Measurements from ENCODE around the gene CNFN.

Gene CNFN

DNA sequence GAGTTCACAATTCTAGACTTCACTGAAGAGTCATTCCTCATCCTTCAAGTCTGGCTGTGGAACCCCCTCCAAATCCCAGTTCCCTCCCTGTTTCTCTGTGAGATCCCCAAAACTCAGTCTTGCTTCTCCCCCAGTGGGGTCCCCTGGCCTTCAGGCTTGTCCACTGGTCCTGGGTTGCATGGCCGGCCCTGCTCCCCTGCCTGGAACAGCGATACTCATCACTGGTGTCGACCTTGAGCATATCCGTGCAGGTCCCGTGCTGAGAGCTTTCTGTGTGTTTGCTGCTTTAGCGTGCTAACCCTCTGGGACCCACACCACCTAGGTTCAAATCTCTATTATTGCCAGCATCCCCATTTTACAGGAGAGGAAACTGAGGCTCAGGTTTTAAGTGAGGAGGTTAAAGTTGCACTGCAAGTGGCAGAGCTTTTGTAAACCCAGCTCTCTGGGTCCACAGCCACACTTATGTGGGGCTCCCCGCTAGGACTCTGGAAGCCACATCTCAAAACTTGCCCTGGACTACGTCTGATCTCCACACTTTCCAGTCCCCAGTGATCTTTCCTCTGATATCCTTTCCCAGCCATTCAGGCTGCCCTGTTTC, 21.6 kb upstream of the CNFN start:
- DNase-seq (ENCODE audit: low read depth, low spot score) = no peak
- H3K27ac ChIP-seq = no peak overlapping the region

DNA sequence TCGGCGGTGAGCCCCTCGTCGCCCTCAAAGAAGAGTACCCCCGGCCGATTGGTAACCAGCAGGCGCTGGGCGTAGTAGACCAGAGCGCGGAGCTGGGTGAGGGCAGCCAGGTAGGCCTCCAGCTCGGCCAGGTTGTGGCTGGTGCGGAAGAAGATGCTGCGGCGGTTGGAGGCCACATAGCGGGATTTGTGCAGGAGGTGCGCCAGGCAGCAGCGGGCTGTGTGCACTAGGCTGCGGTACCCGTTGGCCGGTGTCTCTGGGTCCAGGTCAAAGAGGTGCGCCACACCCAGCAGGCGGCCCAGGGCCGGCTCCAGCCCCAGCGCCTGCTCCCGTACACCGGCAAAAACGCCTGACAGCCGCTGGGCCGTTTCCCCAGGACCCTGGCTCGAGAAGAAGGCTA, 20.3 kb upstream of the CNFN start:
- DNase-seq (ENCODE audit: low read depth, low spot score) = no peak
- H3K27ac ChIP-seq = no peak overlapping the region

DNA sequence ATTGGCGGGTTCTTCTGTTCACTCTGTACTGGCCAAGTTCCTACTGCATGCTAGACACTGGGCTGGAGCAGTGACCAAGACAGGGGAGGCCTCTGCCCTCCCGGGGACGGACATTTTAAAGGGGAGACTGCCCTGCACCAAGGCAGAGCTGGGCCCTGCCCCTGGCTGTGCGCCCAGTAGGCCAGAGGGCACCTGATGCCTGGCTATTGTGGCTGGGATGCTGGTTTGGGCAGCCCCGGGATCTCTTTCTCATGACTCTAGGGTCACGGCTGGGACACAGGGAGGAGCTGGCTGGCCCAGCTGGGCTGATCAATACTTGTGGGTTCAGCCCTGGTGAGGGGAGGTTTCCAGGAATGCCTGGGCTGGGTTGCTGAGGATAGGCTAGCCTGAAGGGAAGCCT, 19.4 kb upstream of the CNFN start:
- DNase-seq (ENCODE audit: low read depth, low spot score) = no peak
- H3K27ac ChIP-seq = no peak overlapping the region

DNA sequence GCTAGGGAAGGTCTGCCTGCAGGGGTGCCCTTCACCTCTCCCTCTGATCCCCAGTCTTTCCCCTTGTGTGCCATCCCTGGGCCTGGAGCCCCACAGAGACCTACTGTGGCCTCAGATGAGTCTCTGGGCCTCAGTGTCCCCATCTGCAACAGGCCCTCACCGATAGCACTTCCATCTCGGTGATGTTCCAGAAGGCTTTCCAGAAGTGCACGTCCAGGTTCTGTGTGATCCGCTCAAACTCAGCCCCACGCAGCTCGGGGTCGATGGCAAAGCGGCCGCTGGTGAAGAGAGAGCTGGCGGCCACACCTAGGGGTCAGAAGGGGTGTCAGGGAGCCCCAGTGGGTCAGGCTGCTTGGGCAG, 17.7 kb upstream of the CNFN start:
- DNase-seq (ENCODE audit: low read depth, low spot score) = no peak
- no peak overlapping the region for H3K27ac ChIP-seq

DNA sequence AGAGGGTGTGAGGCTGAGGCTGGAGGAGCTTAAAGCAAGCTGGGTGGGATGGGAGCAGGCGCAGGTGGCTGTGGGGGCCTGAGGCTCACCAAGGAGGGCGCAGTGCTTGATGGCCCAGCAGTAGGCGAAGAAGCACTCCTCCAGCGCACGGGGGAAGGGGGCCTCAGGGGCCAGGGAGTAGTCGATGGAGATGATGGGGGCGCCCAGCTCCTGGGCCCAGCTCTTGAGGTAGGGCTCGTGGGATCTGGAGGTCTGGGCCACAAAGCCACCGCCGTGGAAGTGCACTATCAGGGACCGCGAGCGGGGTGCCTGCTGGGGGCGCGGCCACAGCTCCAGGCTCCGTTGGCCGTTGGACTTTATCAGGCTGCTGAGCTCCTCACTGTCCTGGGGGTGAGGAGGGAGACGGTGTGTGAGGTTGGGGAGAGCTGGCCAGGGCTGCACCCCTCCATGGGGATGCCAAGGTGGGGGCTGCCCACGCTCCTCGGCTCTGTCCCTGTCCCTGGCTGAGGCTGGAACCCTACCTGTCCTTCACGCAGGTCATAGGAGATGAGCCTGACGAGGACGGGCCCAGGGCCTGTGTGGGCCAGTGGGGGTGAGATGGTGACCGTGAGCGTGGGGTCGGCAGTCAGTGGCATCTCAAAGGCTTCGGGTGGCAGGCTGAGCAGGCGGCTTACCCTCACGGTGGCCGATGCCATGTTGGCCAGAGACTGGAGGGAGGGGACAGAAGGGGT, 17.2 kb upstream of the CNFN start:
- H3K27ac ChIP-seq = no peak overlapping the region
- DNase-seq (ENCODE audit: low read depth, low spot score) = no peak

DNA sequence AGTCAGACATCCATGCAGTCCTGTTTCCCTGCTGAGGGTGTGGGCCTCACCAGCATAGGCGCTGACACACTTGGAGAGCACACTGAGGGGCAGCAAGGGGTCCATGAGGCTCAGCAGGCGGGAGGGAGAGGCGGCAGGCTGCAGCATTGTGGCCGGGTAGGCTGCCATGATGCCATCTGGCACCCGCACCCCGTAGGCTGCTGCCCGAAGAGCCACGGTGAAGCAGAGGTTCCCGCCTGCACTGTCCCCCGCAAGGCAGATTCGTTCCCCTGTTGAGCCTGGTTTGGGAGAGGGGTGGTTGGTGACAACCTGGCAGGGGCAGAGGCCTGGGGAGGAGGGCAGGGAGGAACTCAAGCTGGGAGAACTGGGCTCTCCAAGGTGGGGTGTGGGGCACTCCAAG, 16.0 kb upstream of the CNFN start:
- no peak overlapping the region for H3K27ac ChIP-seq
- DNase-seq (ENCODE audit: low read depth, low spot score) = no peak

DNA sequence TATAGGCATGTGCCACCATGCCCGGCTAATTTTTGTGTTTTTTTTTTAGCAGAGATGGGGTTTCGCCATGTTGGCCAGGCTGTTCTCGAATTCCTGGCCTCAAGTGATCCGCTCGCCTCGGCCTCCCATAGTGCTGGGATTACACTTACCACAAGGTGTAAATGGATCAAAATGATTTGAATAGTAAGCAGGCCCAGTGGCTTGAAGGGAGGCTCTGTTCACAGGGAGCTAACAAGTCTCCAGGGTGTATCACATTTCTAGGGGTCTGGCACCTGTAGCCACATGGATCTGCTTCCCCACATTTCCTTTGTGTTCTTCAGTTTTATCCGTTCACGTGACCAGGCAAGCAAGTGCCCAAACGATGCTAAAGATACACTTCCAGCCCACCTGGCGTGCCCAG, 13.5 kb upstream of the CNFN start:
- DNase-seq (ENCODE audit: low read depth, low spot score) = no peak
- H3K27ac ChIP-seq = no peak overlapping the region

DNA sequence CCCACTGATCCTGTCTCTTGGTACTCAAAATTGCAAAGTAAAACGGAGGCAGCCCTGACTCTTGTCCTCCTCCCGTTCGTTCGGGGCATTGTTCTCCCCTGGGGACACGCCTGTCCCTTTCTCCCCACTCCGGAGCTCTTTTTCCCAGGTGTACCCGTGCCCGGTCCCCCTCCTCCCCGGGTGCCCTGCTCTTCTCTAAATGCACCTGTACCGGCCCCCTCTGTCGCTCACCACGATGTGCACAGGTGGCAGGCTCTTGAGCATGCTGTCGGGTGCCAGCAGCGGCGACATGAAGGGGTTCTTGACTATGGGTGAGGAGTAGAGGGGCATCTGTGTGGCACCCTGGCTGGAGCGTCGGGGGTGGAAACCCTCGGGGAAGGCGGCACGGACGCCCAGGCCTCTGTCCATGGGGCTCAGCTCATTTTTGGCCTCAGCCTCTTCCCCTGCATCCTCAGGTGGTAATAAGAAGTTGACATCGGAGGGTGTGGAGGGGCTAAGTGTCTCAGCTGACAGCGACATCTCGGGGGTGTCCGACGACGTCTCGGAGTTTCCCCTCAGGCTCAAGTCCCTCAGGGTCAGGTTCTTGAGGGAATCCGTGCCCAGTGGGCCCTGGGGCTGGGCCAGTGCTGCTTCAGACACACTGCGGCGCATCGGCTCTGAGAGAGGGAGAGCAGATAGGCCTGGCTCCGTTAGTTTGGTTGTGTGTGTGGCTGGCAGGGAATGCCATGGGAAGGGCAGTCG, 12.4 kb upstream of the CNFN start:
- no peak overlapping the region for H3K27ac ChIP-seq
- DNase-seq (ENCODE audit: low read depth, low spot score) = no peak

DNA sequence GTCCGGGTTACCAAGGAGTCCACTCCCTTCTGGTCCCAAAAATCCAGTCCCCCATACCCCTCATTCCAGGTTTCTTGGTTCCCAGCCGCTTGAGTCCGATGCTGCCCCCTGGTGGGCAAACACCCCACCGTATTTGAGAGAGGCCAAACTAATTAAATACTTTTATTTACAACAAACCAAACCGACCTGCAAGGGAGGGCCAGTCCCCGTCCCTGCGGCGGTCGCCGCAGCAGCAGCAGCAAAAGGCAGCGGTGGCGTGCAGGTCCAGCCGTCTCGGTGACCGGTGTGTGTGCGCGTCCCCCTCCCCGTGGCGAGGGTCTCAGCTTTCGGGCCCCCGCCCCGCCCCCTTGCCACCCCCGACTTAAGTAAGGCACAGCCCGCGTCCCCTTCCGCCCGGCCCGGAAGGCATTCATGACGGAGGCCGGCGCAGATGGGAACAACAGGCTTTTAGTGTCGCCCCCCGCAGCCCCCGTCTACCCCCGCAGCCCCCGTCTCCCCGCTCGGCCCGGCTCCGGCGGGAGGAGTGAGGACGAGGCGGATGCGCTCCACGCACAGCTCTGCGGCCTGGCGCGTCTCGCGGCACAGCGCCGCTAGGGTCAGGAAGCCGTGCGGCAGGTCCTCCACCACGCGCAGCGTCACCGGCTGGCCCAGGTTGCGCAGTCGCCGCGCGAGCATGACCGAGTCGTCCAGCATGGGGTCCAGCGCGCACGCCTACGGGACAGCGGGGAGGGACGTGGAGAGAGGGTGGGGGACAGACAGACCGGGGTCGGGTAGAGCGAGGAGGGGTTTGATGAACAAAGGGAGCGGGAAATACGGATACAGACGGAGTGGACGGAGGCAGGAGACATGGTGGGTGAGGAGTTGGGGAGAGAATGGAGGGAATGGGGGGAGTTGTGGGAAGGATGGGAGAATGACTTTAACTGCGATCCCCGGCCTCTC, 11.5 kb upstream of the CNFN start:
- no peak overlapping the region for H3K27ac ChIP-seq
- DNase-seq (ENCODE audit: low read depth, low spot score) = no peak

DNA sequence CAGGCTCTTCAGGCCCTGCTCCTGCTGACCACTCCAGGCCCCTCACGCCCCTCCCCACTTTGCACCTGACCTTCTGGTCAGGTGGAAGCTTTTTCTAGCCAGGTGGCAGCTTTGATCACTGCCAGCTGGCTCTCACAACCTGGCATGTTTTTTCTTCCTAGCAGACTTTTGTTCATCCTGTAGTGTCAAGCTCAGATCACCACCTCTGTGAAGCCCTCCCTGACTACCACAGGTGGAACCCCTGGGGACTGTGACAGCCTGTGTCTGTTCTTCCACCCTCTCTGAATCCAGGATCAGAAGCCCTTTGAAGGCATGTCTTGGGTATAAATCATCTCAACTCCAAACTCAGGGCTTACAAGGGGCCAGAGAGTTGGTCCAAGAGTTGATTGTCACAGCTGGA, 10.3 kb upstream of the CNFN start:
- no peak overlapping the region for H3K27ac ChIP-seq
- no peak for DNase-seq (ENCODE audit: low read depth, low spot score)

DNA sequence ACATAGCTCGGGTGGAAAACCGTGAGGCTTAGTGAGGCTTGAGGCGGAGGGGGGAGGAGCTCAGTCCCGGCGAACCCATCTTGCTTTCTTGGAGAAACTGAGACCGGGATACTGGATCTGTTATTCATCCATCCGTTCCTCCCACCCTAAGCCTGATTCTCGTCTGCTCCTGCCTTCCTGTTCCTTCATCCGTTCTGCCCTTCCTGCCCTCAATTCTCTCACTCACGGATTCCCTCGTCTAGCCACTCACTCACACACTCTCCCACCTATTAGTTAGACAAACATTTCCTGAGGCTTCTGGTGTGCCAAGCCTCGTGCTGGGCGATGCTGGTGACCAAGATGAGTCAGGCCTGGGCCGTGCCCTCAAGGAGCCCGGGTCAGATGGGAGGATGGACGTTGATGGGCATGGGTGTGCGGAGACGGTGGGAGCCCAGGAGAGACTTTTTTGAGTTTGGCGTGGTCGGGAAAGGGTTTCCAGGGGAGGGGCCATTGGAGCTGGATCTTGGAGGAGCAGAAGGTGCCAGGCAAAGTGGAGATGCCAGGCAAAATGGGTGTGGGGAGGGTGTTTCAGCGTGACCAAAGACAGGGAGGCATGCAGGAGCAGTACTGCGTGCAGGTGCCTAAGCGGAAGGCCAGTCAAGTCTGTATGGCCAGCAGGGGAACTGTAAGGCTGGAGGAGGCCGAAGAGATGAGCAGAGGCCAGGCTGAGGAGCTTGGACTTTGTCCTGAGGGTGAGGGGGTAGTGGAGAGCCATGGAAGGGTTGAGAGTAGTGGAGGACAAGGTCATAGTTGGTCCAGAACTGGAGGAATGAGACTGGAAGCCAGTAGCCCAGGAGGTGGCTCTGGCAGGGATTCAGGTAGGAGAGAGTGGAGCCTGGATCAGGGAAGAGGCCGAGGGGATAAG, 7.4 kb upstream of the CNFN start:
- H3K27ac ChIP-seq = peak overlapping the region; percentile 84
- DNase-seq (ENCODE audit: low read depth, low spot score) = no peak

DNA sequence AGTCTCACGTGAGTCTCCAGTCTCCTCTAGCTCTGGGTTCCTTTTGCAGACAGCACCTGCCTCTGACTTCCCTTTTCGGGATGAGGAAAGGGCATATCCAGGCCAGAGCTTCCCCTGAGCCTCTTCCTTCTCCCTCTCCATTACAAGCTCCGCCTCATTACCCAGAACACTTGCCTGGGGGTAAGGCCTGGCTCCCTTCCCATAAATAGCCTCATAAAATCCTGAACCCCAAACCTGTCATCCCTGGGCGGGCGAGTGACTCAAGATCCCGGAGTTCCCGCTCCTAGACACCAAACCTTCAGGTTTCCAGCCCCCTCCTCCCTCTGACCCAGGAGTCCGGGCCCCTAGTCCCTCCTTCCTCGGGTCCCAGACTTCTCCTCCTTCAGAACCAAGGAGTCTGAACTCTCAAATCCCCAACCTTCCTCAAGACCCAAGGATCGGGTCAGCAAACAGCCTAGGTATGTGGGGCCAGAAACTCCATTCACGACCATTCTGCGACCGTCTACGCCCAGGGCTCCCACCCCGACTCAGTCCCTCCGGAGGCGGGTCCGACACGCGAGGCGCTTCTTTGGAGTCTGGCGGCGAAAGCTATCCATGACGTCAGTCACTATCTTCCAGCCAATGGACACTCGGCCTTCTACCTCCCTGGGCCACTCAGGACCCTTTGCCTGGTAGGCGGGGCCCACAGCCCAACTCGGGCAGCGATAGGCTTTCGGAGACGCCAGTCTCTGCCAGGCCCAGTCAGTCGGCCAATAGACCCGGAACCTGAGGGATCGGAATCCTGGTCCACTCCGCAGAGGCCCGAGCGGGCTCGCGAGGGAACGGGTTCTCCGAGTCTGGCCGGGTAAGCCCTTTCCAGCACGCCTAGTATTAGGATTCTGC, 6.5 kb upstream of the CNFN start:
- peak; percentile 93 for DNase-seq (ENCODE audit: low read depth, low spot score)
- H3K27ac ChIP-seq = peak overlapping the region; percentile 84

DNA sequence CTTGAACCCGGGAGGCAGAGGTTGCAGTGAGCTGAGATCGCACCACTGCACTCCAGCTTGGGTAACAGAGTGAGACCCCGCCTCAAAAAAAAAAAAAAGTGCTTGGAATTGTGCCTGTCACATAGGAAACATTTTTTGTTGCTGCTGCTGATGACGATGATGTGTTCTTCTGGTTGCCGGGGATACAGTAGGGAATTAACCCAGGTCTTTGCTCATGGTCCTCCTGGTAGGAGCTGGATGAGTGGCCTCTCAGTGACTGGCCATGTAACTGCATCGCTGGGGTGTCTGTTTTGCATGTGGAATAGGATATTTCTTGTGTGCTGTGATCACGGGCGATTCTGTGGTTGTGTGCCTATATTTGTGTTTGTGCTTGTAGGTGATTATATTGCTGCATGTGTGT, 4.7 kb upstream of the CNFN start:
- H3K27ac ChIP-seq = no peak overlapping the region
- DNase-seq (ENCODE audit: low read depth, low spot score) = no peak

DNA sequence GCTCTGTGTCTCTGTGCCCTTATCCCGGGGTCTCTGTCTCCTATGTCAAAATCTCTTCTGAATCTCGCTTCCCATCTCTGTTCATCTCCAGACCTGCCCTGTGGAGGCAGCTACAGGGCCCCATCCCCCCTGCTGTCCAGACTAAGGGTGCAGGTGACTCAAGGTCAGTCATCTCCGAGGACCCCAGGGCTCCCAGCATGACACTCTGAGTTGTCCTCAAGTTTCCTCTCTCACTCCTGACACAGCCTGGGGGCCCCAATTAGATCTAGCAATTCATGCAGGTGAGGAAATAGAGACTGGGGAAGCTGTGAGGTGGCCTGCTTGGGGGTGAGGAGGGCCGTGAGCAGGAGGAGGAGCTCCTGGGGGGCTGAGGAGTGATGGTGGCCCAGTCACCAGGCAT, 2.1 kb upstream of the CNFN start:
- no peak for DNase-seq (ENCODE audit: low read depth, low spot score)
- H3K27ac ChIP-seq = no peak overlapping the region

DNA sequence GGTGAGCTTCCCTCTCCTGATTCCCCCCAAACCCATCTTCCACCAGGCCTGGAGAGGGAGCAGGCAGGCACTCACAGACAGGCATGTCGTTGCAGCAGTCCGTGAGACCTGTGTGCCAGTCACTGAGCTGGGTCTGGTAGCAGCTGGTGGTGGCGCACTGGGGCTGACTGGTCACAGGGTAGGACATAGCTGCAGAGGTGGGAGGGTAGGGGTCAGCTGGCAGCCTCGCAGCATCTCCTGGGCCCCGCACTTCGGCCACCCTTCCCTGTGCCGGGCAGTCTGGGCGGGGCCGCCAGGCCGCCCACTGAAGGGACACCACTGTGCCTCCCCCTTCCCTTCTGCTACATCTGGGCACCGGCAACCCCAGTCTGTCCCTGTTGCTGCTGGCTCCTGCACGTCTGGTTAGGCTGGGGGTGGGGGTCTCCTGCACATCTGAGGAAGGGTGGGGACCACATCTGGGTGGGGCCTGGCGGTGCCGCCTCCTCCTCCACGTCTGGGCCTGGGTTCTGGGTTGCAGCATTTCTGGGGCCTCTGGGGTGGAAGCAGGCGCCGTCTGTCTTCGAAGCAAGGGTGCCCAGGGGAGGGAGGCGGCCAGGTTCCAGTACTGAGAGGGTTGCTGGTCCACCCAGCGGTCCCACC, 1.1 kb downstream of the CNFN start:
- no peak overlapping the region for H3K27ac ChIP-seq
- DNase-seq (ENCODE audit: low read depth, low spot score) = no peak

DNA sequence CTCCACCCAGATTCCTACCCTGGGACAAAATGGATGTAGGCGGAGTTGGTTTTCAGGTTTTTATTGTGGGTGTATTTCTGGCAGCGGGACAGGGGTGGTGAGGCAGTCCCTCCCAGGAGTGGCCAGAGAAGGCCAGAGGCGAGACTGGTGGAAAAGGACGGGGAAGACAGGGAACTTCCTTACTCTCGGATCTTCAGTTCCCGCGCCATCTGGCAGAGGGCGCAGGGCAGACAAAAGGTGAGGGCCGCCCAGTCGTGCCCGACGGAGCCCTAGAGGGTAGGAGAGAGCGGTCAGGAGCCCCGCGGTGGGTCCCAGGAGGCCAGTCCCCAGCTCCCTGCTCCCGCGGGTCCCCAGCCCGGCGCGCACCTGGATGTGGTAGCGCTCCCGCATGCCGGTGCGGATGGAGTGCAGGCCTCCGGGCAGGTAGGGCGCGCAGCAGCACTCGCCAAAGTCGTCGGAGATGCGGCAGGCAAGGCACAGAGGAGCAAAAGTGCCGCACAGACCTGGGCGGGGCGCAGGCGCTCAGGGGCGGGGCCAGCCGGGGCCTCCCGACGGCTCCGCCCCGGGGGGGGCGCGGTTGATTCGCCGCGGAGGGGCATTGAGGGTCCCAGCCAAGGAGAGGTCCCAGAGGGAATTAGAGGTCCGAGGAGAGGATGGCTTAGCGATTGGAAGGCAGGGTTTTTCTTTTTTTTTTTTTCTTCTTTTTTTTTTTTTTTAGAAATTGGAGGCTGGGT, 3.0 kb downstream of the CNFN start:
- DNase-seq (ENCODE audit: low read depth, low spot score) = peak; percentile 33
- H3K27ac ChIP-seq = peak overlapping the region; percentile 41

DNA sequence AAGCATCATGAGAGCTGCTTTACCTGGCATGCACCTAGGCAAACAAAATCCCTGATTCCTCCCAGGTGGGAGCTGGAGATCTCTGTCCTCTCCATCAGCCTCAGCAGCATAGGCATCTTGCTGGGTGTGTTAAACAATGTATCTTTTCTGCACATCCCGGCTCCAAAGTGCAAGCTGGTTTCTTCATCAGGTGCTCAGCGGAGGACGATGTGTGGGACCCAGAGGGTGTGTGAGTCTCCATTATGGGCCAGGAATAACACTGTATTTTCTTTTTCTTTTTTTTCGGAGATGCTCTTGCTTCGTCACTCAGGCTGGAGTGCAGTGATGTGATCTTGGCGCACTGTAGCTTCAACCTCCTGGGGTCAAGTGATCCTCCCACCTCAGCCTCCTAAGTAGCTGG, 9.9 kb downstream of the CNFN start:
- DNase-seq (ENCODE audit: low read depth, low spot score) = no peak
- no peak overlapping the region for H3K27ac ChIP-seq

Data from epithelial cell of prostate (primary cell).